NCI-H226 (cell line): ENCODE measurements around the gene CFAP90.

Experiments used
- DNase-seq: peaks from one replicate; pipeline ENCODE4 v3.0.0-alpha.2; 2015

The CFAP90 gene

GRCh38 chr5:7867260-7867659, 16.3 kb upstream of the CFAP90 start:
- DNase-seq: no peak

- DNase-seq: no peak
Observed at GRCh38 chr5:7866196-7866595, 15.3 kb upstream of the CFAP90 start.

- DNase-seq: no peak
Observed at GRCh38 chr5:7857926-7858632, 7.1 kb upstream of the CFAP90 start.

GRCh38 chr5:7857361-7857760, 6.4 kb upstream of the CFAP90 start:
- DNase-seq: no peak

- no peak for DNase-seq
Observed at GRCh38 chr5:7856855-7857254, 5.9 kb upstream of the CFAP90 start.

GRCh38 chr5:7855611-7856010, 4.7 kb upstream of the CFAP90 start:
- DNase-seq: no peak

- no peak for DNase-seq
Observed at GRCh38 chr5:7852988-7853387, 2.1 kb upstream of the CFAP90 start.

GRCh38 chr5:7852542-7852941, 1.6 kb upstream of the CFAP90 start:
- DNase-seq: no peak

GRCh38 chr5:7851617-7852289, 820 bp upstream of the CFAP90 start:
- no peak for DNase-seq

- no peak for DNase-seq
Observed at GRCh38 chr5:7851240-7851592, 283 bp upstream of the CFAP90 start.

GRCh38 chr5:7849681-7850394, 1.1 kb downstream of the CFAP90 start:
- no peak for DNase-seq

GRCh38 chr5:7848296-7848695, 2.6 kb downstream of the CFAP90 start:
- DNase-seq: no peak

- no peak for DNase-seq
Observed at GRCh38 chr5:7846327-7846726, 4.6 kb downstream of the CFAP90 start.

- no peak for DNase-seq
Observed at GRCh38 chr5:7845557-7845956, 5.4 kb downstream of the CFAP90 start.

- DNase-seq: no peak
Observed at GRCh38 chr5:7844901-7845300, 6.0 kb downstream of the CFAP90 start.

GRCh38 chr5:7842531-7842930, 8.4 kb downstream of the CFAP90 start:
- no peak for DNase-seq

GRCh38 chr5:7837403-7837802, 13.5 kb downstream of the CFAP90 start:
- DNase-seq: no peak

- no peak for DNase-seq
Observed at GRCh38 chr5:7834982-7835381, 16.0 kb downstream of the CFAP90 start.

- DNase-seq: no peak
Observed at GRCh38 chr5:7828269-7828668, 22.7 kb downstream of the CFAP90 start.

GRCh38 chr5:7827610-7828009, 23.3 kb downstream of the CFAP90 start:
- no peak for DNase-seq

- no peak for DNase-seq
Observed at GRCh38 chr5:7825630-7826029, 25.3 kb downstream of the CFAP90 start.

- DNase-seq: no peak
Observed at GRCh38 chr5:7824995-7825394, 25.9 kb downstream of the CFAP90 start.

- no peak for DNase-seq
Observed at GRCh38 chr5:7823594-7823993, 27.3 kb downstream of the CFAP90 start.

GRCh38 chr5:7822449-7822848, 28.5 kb downstream of the CFAP90 start:
- DNase-seq: no peak
